A673 (cell line): ENCODE measurements around the gene PSENEN.

Source experiments
- CTCF ChIP-seq: fragments of 300-800, 200-600 bp; sonication (generic); conservative IDR thresholded peaks from 2 replicates; pipeline ENCODE4 v1.5.1; 2017; ENCODE audit warnings: low read depth, mild to moderate bottlenecking, antibody characterized with exemption, low read length, moderate library complexity, mixed read lengths
- EZH2 ChIP-seq: fragments of 200-600 bp; sonication (generic); IDR thresholded peaks from 2 replicates; pipeline ENCODE4 v1.6.1; 2017; ENCODE audit warnings: borderline replicate concordance, low read depth, mild to moderate bottlenecking, mixed read lengths, antibody characterized with exemption, low read length; ENCODE audit not compliant: poor library complexity, severe bottlenecking

- TF ChIP-seq EZH2 (no peak), CTCF (no peak)
These were observed 43.9 kb downstream of the PSENEN start for GRCh38 chr19:35789195-35789977.
